GM19397 (cell line): ENCODE results near the gene ORC6.
"Not testable (repeated sequence)": the region's sequence is repeated elsewhere in the genome, so short reads cannot be mapped to it uniquely, and the experiment has no call there.

Source experiments
- ATAC-seq: cut with Tn5 transposase; IDR thresholded peaks from one replicate; pipeline ENCODE4 v1.9.1; 2021; ENCODE audit warnings: mild to moderate bottlenecking, moderate library complexity; ENCODE audit not compliant: unreplicated experiment

ORC6 gene

GRCh38 chr16:46689365-46690280, at the start of gene ORC6:
TSS of gene ORC6 (plus strand) at chr16:46689659. CDS start at chr16:46689706, 47 bp downstream.
- peak; percentile 73 for ATAC-seq

- ATAC-seq = no peak
Measured at GRCh38 chr16:46648656-46649055, 40.8 kb upstream of the ORC6 start.

GRCh38 chr16:46649588-46650253, 39.7 kb upstream of the ORC6 start:
- no peak for ATAC-seq

- no peak for ATAC-seq
Measured at GRCh38 chr16:46650254-46650623, 39.2 kb upstream of the ORC6 start.

- no peak for ATAC-seq
Measured at GRCh38 chr16:46651305-46651704, 38.2 kb upstream of the ORC6 start.

- ATAC-seq = peak; percentile 81
Measured at GRCh38 chr16:46658925-46659324, 30.5 kb upstream of the ORC6 start.

- no peak for ATAC-seq
Measured at GRCh38 chr16:46662123-46662522, 27.3 kb upstream of the ORC6 start.

- peak; percentile 85 for ATAC-seq
Measured at GRCh38 chr16:46673320-46674013, 16.0 kb upstream of the ORC6 start.

- ATAC-seq = not testable (repeated sequence)
Measured at GRCh38 chr16:46677943-46678342, 11.5 kb upstream of the ORC6 start.

- not testable (repeated sequence) for ATAC-seq
Measured at GRCh38 chr16:46681867-46682266, 7.6 kb upstream of the ORC6 start.

GRCh38 chr16:46686815-46687473, 2.5 kb upstream of the ORC6 start:
- no peak for ATAC-seq

GRCh38 chr16:46687486-46687885, 2.0 kb upstream of the ORC6 start:
- ATAC-seq = no peak

- ATAC-seq = no peak
Measured at GRCh38 chr16:46688101-46688653, 1.3 kb upstream of the ORC6 start.

GRCh38 chr16:46688654-46689364, 650 bp upstream of the ORC6 start, which contains the start of gene VPS35:
TSS of gene VPS35 (minus strand) at chr16:46689178. CDS start at chr16:46689133, 45 bp downstream.
- peak; percentile 84 for ATAC-seq

- no peak for ATAC-seq
Measured at GRCh38 chr16:46690281-46691178, 1.1 kb downstream of the ORC6 start.

- ATAC-seq = no peak
Measured at GRCh38 chr16:46691726-46692125, 2.3 kb downstream of the ORC6 start.

- no peak for ATAC-seq
Measured at GRCh38 chr16:46693598-46693997, 4.1 kb downstream of the ORC6 start.

GRCh38 chr16:46695937-46696336, 6.5 kb downstream of the ORC6 start:
- no peak for ATAC-seq

GRCh38 chr16:46696957-46697356, 7.5 kb downstream of the ORC6 start:
- ATAC-seq = no peak
